HepG2 (cell line): ENCODE data around the gene RHEBL1. TPM values are rescaled to one million over a fixed set of nuclear protein-coding genes. Genes with fewer than 3 reads are reported as not detected.
A peak's percentile ranks its signal among the peaks of the same experiment; 100 is the strongest.

Experiments used
- ATAC-seq: fragments of 200-7000 bp; cut with Tn5 transposase; 3 replicates; pipeline ENCODE4 v1.9.1; 2020; ENCODE audit warnings: mild to moderate bottlenecking, moderate library complexity
- BruUV-seq: library from RNA; stranded (reverse); fragments of 400-500 nt; replicated peaks from 2 replicates; lab custom pipeline; 2021; lab: Mats Ljungman, UMichigan
- CTCF ChIA-PET: fragments of 300-600 bp; formaldehyde crosslinking; extraction: SDS; loops from one replicate; lab custom pipeline; 2021; ENCODE audit warnings: low total read pairs, inconsistent platforms, low intra/inter-chr PET ratio; lab: Yijun Ruan, JAX
- POLR2A ChIA-PET: fragments of 350-600 bp; sonication (Branson Sonifier 250); formaldehyde crosslinking; loops from one replicate; lab custom pipeline; 2020; ENCODE audit warnings: antibody characterized with exemption, inconsistent platforms; lab: Yijun Ruan, JAX
- DNase-seq: peaks from one replicate; pipeline ENCODE4 v3.0.0-alpha.2; 2015; ENCODE audit warnings: low spot score
- FAIRE-seq: peaks from 3 replicates; lab custom pipeline; 2011; peaks lifted over from hg19 to GRCh38; lab: Jason Lieb, UNC
- H2AFZ ChIP-seq: one replicate; pipeline ENCODE4 v1.6.1; 2011; ENCODE audit warnings: low read length, inconsistent platforms
- H3K27ac ChIP-seq: fragments of 300-600 bp; 3 replicates; pipeline ENCODE4 v1.8.0; 2011; ENCODE audit warnings: mixed run types, mild to moderate bottlenecking, mixed read lengths, low read length, inconsistent platforms; ENCODE audit not compliant: insufficient read depth; ENCODE audit errors: extremely low read length
- H3K27me3 ChIP-seq, 2 experiments: fragments of 200-600 bp in 1 of 2; 2 replicates in 1 of 2; 3 replicates in 1 of 2; pipeline versions ENCODE4 v1.6.0 to v1.8.0; 2011; ENCODE audit warnings: low read length in 2 of 2, mild to moderate bottlenecking in 2 of 2, moderate library complexity in 2 of 2, inconsistent platforms in 1 of 2; ENCODE audit not compliant: insufficient read depth in 2 of 2, control insufficient read depth in 1 of 2
- H3K36me3 ChIP-seq, 2 experiments: fragments of 200-600 bp in 1 of 2; replicated peaks in 1 of 2; 2 replicates in 1 of 2; 3 replicates in 1 of 2; pipeline versions ENCODE4 v1.5.1 to v1.8.0; 2011; ENCODE audit warnings: low read length in 2 of 2, inconsistent platforms in 1 of 2; ENCODE audit not compliant: insufficient read depth in 2 of 2, control insufficient read depth in 1 of 2
- H3K4me1 ChIP-seq: 2 replicates; pipeline ENCODE4 v1.5.1; 2012; ENCODE audit warnings: low read length, inconsistent platforms; ENCODE audit not compliant: insufficient read depth
- H3K4me2 ChIP-seq: 2 replicates; pipeline ENCODE4 v1.6.0; 2011; ENCODE audit warnings: low read depth, low read length, inconsistent platforms
- H3K4me3 ChIP-seq, 3 experiments: fragments of 200-600 bp in 1 of 3; sonication (generic), shearing (Covaris generic) in 1 of 3; replicated peaks in 1 of 3; 2 replicates each; pipeline ENCODE4 v1.5.1; 2011 to 2016; ENCODE audit warnings: low read length in 3 of 3, inconsistent platforms in 2 of 3, low read depth in 2 of 3, mild to moderate bottlenecking in 2 of 3, control low read depth in 1 of 3, mixed read lengths in 1 of 3; ENCODE audit not compliant: insufficient read depth in 1 of 3
- H3K79me2 ChIP-seq: one replicate; pipeline ENCODE4 v1.6.1; 2011; ENCODE audit warnings: low read length, inconsistent platforms; ENCODE audit not compliant: insufficient read depth
- H3K9ac ChIP-seq: 2 replicates; pipeline ENCODE4 v1.6.0; 2011; ENCODE audit warnings: mild to moderate bottlenecking, low read depth, low read length, inconsistent platforms; ENCODE audit not compliant: insufficient read depth
- H3K9me3 ChIP-seq: 2 replicates; pipeline ENCODE4 v1.5.1; 2012; ENCODE audit warnings: mild to moderate bottlenecking, low read length
- H4K20me1 ChIP-seq: 2 replicates; pipeline ENCODE4 v1.6.0; 2011; ENCODE audit warnings: inconsistent platforms, mild to moderate bottlenecking, low read length, moderate library complexity; ENCODE audit not compliant: insufficient read depth
- CHCHD3 ChIP-seq: sonication (generic); formaldehyde crosslinking; IDR thresholded peaks from 2 replicates; pipeline ENCODE4 v1.8.0; 2022; ENCODE audit warnings: mild to moderate bottlenecking, missing genetic modification reagents, moderate library complexity
- HMG20A ChIP-seq: IDR thresholded peaks from 2 replicates; pipeline ENCODE4 v1.6.1; 2016; ENCODE audit warnings: borderline replicate concordance
- THYN1 ChIP-seq: sonication (generic); formaldehyde crosslinking; IDR thresholded peaks from 2 replicates; pipeline ENCODE4 v1.8.1; 2023; ENCODE audit warnings: low read depth, mild to moderate bottlenecking, moderate library complexity, missing genetic modification reagents, borderline replicate concordance
- ZFP36L1 ChIP-seq: sonication (generic); formaldehyde crosslinking; IDR thresholded peaks from 2 replicates; pipeline ENCODE4 v1.8.0; 2022; ENCODE audit warnings: mild to moderate bottlenecking, missing genetic modification reagents, moderate library complexity
- ZNF878 ChIP-seq: sonication (generic); formaldehyde crosslinking; IDR thresholded peaks from 2 replicates; pipeline ENCODE4 v1.8.1; 2023; ENCODE audit warnings: mild to moderate bottlenecking, missing genetic modification reagents, moderate library complexity
- WGBS: methylation state at CpG from one replicate; pipeline ENCODE4 v1.1.6; 2017; ENCODE audit warnings: low lambda C conversion rate; 5-methylcytosine and 5-hydroxymethylcytosine counted together
- in situ Hi-C: cut with HindIII; loops from 2 replicates; pipeline ENCODE4 v1.10.0; 2017; ENCODE audit warnings: low pct_unique_long_range_greater_than_20kb; ENCODE audit not compliant: extremely low pct_ligation_motif_present
- intact Hi-C: fragments of 100-400 bp; cut with micrococcal nuclease; formaldehyde crosslinking; loops from one replicate; pipeline ENCODE4 v1.10.0; 2022; ENCODE audit not compliant: unreplicated experiment
- polyA plus RNA-seq, 8 experiments: library from polyadenylated mRNA; depleted of rRNA in 3 of 8; stranded (reverse) in 7 of 8; unstranded in 1 of 8; fragments of >200 nt; fragmentation: Illumina TruSeq in 4 of 8; extraction: Trizol in 4 of 8; gene quantifications; 2 replicates each; pipeline versions ENCODE4 v1.2.1 to v1.2.3, GENCODE V29; 2011 to 2016; ENCODE audit warnings: low read depth in 4 of 8, missing spikeins in 1 of 8, mixed read lengths in 1 of 8; ENCODE audit not compliant: insufficient read depth in 1 of 8
- total RNA-seq, 5 experiments: library from RNA; depleted of rRNA; stranded (reverse); fragments of >200 nt; fragmentation: Illumina TruSeq; extraction: Trizol; gene quantifications; 2 replicates each; pipeline ENCODE4 v1.2.3, GENCODE V29; 2016; ENCODE audit warnings: low read depth in 1 of 5
- TF ChIP-seq, protein P1 (sequence below): sonication (generic); formaldehyde crosslinking; IDR thresholded peaks from 2 replicates; pipeline ENCODE4 v1.4.0; 2020; ENCODE audit warnings: missing genetic modification reagents
- TF ChIP-seq, protein P2 (sequence below): sonication (generic); formaldehyde crosslinking; IDR thresholded peaks from 2 replicates; pipeline ENCODE4 v1.5.1; 2020; ENCODE audit warnings: missing genetic modification reagents, mild to moderate bottlenecking, borderline replicate concordance

The RHEBL1 gene
- total and polyA plus RNA-seq, 2 of the 13 experiments (the other 11 are each of a cell fraction or from before 2014, with no cell fraction given) = 1.4 to 2.5 TPM

DNA sequence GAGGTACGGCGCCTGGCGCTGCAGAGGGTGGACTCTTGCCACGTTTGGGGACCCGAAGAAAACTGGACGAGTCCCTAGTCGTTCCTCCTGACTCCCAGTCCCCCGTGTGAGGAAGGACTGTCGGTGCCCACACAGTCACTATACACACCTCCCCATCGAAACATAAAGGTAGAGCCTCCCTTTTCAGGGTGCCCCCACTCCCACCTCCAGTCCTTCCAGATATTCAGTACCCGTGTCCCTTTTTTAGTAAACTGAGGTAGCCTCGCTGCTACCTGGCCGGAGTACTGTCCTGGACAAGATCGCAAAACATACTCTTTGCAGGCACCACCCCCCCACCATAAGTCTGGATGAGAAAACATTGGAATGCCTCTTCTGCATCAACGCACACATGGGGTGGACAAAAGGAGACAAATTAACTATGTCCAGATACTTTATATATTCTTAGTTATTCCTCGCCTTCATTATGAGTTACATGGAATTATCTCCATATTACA, 8.6 kb downstream of the RHEBL1 start:
- no peaks in the 10 kb centered on the region; a peak in 1 of 5 replicates for H3K27me3 ChIP-seq
- H3K4me2 ChIP-seq = peak overlapping the region; percentile 98
- H3K4me3 ChIP-seq = peak overlapping the region; percentile 95 to 100 (median 98)
- no peak for FAIRE-seq
- POLR2A ChIA-PET = interaction anchor here (2.0 kb wide), 1 partner anchor 9 kb away, joined by 10 read pairs; the partner anchor contains the start of gene RHEBL1
- no peak for DNase-seq
- H3K36me3 ChIP-seq = no peaks in the 10 kb centered on the region; a peak in 1 of 5 replicates
- TSS peak; percentile 73 for BruUV-seq
- peak overlapping the region; percentile 93 for H2AFZ ChIP-seq
- H3K9ac ChIP-seq = peak overlapping the region; percentile 98
- TF ChIP-seq, protein P1, sequence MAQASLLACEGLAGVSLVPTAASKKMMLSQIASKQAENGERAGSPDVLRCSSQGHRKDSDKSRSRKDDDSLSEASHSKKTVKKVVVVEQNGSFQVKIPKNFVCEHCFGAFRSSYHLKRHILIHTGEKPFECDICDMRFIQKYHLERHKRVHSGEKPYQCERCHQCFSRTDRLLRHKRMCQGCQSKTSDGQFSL = peak; percentile 83
- TF ChIP-seq, protein P2, sequence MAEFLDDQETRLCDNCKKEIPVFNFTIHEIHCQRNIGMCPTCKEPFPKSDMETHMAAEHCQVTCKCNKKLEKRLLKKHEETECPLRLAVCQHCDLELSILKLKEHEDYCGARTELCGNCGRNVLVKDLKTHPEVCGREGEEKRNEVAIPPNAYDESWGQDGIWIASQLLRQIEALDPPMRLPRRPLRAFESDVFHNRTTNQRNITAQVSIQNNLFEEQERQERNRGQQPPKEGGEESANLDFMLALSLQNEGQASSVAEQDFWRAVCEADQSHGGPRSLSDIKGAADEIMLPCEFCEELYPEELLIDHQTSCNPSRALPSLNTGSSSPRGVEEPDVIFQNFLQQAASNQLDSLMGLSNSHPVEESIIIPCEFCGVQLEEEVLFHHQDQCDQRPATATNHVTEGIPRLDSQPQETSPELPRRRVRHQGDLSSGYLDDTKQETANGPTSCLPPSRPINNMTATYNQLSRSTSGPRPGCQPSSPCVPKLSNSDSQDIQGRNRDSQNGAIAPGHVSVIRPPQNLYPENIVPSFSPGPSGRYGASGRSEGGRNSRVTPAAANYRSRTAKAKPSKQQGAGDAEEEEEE (CRISPR knock-in tag) = 0 out of 2 replicates have a peak, but pooled peaks have one; percentile 1
- no peak for TF ChIP-seq ZNF878 (CRISPR knock-in tag)
- 0 out of 2 replicates have a peak, but pooled peaks have one; percentile 11 for TF ChIP-seq ZFP36L1 (CRISPR knock-in tag)
- 0 out of 2 replicates have a peak, but pooled peaks have one; percentile 11 for TF ChIP-seq THYN1
- TF ChIP-seq CHCHD3 = no peak
- TF ChIP-seq HMG20A (CRISPR knock-in tag) = 0 out of 2 replicates have a peak, but pooled peaks have one; percentile 2
- CTCF ChIA-PET = no interaction called here
- WGBS = 7% methylated on average over 12 of the region's 16 CpGs
- no peaks in the 10 kb centered on the region for H3K9me3 ChIP-seq
- H3K4me1 ChIP-seq = peaks cover 52% of the 10 kb centered on the region
- peaks cover 44% of the 10 kb centered on the region for H3K79me2 ChIP-seq
- in situ Hi-C loops = no loop called here
- no peak; the same call in 2 of the 3 replicates for ATAC-seq
- peaks cover 32% of the 10 kb centered on the region for H4K20me1 ChIP-seq
- intact Hi-C loops = loop anchor here (5.0 kb wide), 1 partner anchor 49 kb away; no protein-coding TSS in a partner anchor
- peak overlapping the region; percentile 94 for H3K27ac ChIP-seq
